ENCODE results near the gene RNF213.

The RNF213 gene

DNA sequence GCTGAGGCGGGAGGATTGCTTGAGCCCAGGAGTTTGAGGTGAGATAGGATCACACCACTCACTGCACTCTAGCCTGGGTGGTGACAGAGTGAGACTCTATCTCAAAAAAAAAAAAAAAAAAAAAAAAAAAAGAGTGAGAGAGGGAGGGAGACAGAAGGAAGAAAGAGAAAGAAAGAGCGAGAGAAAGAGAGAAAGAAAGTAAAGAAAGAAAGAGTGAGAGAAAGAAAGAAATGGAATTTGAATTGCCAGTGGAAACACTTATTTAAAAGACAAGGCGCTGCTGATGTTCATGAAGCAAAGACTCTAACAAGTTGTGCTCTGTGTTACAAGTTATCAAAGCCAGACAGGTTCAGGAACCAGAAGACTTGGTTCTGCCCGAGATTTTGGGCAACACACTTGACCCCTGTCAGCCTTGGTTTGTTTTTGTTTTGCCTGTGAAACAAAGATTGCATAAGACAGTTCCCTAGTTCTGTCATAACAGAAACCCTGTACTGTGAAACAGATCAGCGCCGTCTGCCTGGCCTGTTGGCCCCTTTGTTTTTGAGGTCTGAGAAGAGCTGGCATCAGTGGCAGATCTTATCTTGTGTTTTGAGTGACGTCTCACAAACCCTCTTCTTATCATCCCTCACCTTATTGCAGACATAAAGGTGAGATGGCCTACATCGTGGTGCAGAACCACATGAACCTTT is 98.9 kb downstream of the RNF213 start:
- Histone ChIP-seq H3K27ac (replicated peaks) (no peak overlapping the region), H3K4me3 (replicated peaks; ENCODE audit: insufficient read depth, low read length) (no peak overlapping the region), H3K27me3 (ENCODE audit: insufficient read depth, poor library complexity, severe bottlenecking) (no peaks in the 10 kb centered on the region)
- DNase-seq (ENCODE audit: low read depth in 1 of 2, low spot score in 1 of 2) = no peak
- TF ChIP-seq GABPA (IDR thresholded peaks at IDR 0.05; ENCODE audit: low read depth) = no peak

GRCh38 chr17:80360396-80360795 is 99.7 kb downstream of the RNF213 start:
- no peak for DNase-seq (ENCODE audit: low read depth in 1 of 2, low spot score in 1 of 2)
- Histone ChIP-seq H3K27me3 (ENCODE audit: insufficient read depth, poor library complexity, severe bottlenecking) (no peaks in the 10 kb centered on the region), H3K4me3 (replicated peaks; ENCODE audit: insufficient read depth, low read length) (no peak overlapping the region), H3K27ac (replicated peaks) (no peak overlapping the region)
- no peak for TF ChIP-seq POLR2AphosphoS5 (IDR thresholded peaks at IDR 0.05; ENCODE audit: low read depth)
- TF ChIP-seq, protein P1, sequence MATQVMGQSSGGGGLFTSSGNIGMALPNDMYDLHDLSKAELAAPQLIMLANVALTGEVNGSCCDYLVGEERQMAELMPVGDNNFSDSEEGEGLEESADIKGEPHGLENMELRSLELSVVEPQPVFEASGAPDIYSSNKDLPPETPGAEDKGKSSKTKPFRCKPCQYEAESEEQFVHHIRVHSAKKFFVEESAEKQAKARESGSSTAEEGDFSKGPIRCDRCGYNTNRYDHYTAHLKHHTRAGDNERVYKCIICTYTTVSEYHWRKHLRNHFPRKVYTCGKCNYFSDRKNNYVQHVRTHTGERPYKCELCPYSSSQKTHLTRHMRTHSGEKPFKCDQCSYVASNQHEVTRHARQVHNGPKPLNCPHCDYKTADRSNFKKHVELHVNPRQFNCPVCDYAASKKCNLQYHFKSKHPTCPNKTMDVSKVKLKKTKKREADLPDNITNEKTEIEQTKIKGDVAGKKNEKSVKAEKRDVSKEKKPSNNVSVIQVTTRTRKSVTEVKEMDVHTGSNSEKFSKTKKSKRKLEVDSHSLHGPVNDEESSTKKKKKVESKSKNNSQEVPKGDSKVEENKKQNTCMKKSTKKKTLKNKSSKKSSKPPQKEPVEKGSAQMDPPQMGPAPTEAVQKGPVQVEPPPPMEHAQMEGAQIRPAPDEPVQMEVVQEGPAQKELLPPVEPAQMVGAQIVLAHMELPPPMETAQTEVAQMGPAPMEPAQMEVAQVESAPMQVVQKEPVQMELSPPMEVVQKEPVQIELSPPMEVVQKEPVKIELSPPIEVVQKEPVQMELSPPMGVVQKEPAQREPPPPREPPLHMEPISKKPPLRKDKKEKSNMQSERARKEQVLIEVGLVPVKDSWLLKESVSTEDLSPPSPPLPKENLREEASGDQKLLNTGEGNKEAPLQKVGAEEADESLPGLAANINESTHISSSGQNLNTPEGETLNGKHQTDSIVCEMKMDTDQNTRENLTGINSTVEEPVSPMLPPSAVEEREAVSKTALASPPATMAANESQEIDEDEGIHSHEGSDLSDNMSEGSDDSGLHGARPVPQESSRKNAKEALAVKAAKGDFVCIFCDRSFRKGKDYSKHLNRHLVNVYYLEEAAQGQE (IDR thresholded peaks at IDR 0.05; ENCODE audit: insufficient replicate concordance, low read depth) = no peak
- no peak for TF ChIP-seq GABPA (IDR thresholded peaks at IDR 0.05; ENCODE audit: low read depth)
- no peak for TF ChIP-seq SPI1 (IDR thresholded peaks at IDR 0.05; ENCODE audit: borderline replicate concordance, low read depth)
- TF ChIP-seq CTCF (IDR thresholded peaks at IDR 0.05; ENCODE audit: insufficient read depth, low read length) = no peak

- Histone ChIP-seq H3K27me3 (ENCODE audit: insufficient read depth, poor library complexity, severe bottlenecking) (no peaks in the 10 kb centered on the region), H3K4me3 (replicated peaks; ENCODE audit: insufficient read depth, low read length) (no peak overlapping the region), H3K27ac (replicated peaks) (no peak overlapping the region)
- TF ChIP-seq SPI1 (IDR thresholded peaks at IDR 0.05; ENCODE audit: borderline replicate concordance, low read depth) (no peak), POLR2AphosphoS5 (IDR thresholded peaks at IDR 0.05; ENCODE audit: low read depth) (no peak), GABPA (IDR thresholded peaks at IDR 0.05; ENCODE audit: low read depth) (no peak), CTCF (IDR thresholded peaks at IDR 0.05; ENCODE audit: insufficient read depth, low read length) (peak; percentile 19)
- TF ChIP-seq, protein P1 (IDR thresholded peaks at IDR 0.05; ENCODE audit: insufficient replicate concordance, low read depth) = no peak
- DNase-seq (ENCODE audit: low read depth in 1 of 2, low spot score in 1 of 2) = no peak
Observed at GRCh38 chr17:80361495-80362220, 101.0 kb downstream of the RNF213 start.

DNA sequence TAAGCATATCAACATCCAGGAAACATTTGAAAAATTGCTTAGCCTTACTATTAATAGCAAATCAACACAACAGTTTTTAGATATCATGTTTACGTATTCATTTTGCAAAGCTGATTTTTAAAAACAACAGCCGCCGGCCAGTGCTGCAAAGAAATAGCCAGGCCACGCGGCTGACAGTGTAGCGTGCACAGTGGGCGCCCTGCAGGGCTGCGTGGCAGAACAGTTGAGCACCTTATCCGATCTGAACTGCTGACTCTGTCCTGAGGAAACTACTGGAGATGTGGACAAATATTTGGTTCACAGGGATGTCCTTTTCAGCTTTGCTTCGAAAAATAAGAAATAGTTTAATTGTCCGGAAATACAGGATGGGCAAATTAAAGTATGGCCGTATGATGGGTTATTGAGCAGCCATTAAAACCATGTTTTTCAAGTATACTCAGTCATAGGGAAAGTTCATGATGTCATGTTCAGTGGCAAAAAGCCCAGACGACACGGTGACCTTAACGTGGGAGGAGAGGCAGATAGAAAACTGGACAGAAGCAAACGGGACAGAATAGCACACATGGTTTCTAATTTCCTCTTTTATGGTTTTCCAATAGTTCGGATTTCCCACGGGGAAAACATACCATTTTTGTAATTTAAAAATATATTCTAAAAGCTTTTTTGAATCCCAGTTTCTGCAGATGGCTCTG is 101.9 kb downstream of the RNF213 start:
- Histone ChIP-seq H3K4me3 (replicated peaks; ENCODE audit: insufficient read depth, low read length) (no peak overlapping the region), H3K27me3 (ENCODE audit: insufficient read depth, poor library complexity, severe bottlenecking) (no peaks in the 10 kb centered on the region), H3K27ac (replicated peaks) (no peak overlapping the region)
- TF ChIP-seq, protein P1 (IDR thresholded peaks at IDR 0.05; ENCODE audit: insufficient replicate concordance, low read depth) = no peak
- no peak for TF ChIP-seq SPI1 (IDR thresholded peaks at IDR 0.05; ENCODE audit: borderline replicate concordance, low read depth)
- TF ChIP-seq POLR2AphosphoS5 (IDR thresholded peaks at IDR 0.05; ENCODE audit: low read depth) = no peak
- no peak for TF ChIP-seq GABPA (IDR thresholded peaks at IDR 0.05; ENCODE audit: low read depth)
- TF ChIP-seq CTCF (IDR thresholded peaks at IDR 0.05; ENCODE audit: insufficient read depth, low read length) = no peak
- DNase-seq (ENCODE audit: low read depth in 1 of 2, low spot score in 1 of 2) = no peak
